HG03457 (cell line): ENCODE data around the gene FBP2.
"Not testable (repeated sequence)": the region's sequence is repeated elsewhere in the genome, so short reads cannot be mapped to it uniquely, and the experiment has no call there.

Experiments used
- ATAC-seq: cut with Tn5 transposase; IDR thresholded peaks from one replicate; pipeline ENCODE4 v1.9.1; 2021; ENCODE audit warnings: moderate number of reproducible peaks; ENCODE audit not compliant: unreplicated experiment

Gene FBP2

GRCh38 chr9:94564279-94564678, 29.3 kb downstream of the FBP2 start:
- not testable (repeated sequence) for ATAC-seq

GRCh38 chr9:94563548-94563947, 30.1 kb downstream of the FBP2 start:
- ATAC-seq: no peak

DNA sequence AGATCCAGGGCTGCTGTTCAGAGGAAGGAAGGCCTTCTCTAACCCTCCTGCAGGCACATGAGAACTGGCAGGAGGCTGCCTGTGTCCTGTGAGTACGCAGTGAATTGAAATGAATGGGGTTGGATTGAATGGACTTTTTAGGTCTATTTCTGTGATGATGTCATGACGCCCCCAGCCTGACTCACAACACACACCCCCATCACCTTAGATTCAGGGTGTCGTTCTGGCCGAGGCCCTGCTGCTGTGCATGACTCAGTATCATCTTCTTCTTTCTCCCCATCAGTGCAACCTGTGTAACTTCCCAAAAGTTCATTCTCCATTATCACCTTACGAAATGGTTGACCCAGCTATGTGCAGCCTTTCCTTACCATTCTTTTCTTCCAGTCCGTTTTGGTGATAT, 33.4 kb downstream of the FBP2 start:
- no peak for ATAC-seq

DNA sequence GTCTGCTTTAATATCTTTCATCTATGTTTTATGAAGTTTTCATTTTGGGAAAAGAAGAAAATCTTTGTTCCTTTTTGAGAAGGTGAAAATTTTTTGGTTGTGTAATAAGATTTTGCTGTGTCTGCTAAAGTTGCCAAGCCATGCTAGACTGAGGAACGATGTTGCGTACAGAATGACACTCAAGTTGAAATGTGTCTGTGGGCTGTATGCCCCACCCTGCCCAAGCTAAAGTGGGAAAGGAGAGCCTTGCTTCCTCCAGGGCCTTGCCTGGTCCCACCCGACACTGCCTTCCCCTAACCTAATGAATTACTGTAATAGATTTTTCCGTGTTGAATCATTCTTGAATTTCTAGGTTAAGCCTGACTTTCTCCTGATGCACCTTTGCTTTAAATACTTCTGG, 36.2 kb downstream of the FBP2 start:
- no peak for ATAC-seq

DNA sequence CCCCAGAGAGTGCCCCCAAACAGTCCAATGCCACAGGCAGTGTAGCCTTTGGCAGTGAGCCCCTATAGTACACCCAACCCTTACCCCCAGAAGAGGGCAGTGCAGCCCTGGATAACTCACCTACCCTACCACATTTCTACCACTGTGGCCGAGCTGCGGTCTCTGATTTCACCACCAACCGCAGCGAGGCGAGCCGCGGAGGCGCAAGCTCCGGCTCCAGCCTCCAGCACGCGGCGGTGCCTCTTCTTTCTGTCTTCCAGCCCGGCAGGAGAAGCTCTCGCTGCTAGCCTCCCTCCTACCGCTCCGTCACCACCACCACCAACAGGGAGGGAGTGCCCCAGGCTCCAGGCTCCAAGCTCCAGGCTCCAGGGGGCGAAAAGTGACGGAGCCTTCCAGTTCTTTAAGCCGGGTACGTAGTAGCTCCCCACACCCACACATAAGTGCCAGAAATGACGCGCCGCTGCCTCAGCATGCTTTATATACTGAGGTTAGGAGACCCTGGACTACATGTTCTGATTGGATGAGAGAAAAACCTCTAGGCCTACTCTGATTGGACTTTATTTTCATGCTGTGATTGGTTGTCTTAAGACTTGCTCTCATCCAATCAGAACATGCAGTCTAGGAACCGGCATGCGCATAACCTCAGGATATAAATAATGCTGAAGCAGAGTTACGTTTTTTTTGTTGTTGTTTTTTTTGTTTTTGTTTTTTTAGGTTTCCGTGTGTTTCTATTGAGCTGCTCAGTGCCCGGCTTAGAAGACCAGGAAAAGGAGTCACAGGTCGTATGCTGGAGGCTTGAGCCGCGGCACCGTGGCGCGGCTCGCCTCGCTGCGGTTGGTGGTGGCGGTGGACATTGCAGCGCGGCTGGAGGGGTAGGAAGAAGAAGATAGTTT, 38.9 kb downstream of the FBP2 start, which contains the start of gene PCAT7:
PCAT7 (plus strand) TSS at position 645 of the 893 bp plus-strand sequence.
- no peak for ATAC-seq

- ATAC-seq: no peak
Observed at GRCh38 chr9:94554078-94554438, 39.6 kb downstream of the FBP2 start.

GRCh38 chr9:94553029-94553938, 40.3 kb downstream of the FBP2 start:
- no peak for ATAC-seq

DNA sequence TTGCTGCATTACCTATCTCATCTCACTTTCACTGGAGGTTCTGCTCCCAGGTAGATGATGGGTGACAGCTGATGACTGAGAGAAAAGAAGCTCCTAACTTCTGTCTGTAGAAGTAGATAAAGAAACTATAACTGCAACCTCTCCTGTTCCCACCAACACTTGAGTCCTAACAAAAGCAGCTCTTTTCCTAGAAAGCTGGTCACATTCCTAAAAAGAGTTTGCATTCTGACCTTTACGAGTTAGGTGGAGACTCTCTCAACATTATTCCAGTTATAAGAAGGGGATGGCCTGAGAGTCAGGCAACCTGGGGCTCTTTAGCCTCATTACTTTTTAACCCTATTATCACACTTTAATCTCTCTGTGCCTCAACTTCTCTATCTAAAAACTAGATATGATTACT, 47.7 kb downstream of the FBP2 start:
- ATAC-seq: no peak

GRCh38 chr9:94544335-94544734, 49.3 kb downstream of the FBP2 start:
- ATAC-seq: not testable (repeated sequence)

DNA sequence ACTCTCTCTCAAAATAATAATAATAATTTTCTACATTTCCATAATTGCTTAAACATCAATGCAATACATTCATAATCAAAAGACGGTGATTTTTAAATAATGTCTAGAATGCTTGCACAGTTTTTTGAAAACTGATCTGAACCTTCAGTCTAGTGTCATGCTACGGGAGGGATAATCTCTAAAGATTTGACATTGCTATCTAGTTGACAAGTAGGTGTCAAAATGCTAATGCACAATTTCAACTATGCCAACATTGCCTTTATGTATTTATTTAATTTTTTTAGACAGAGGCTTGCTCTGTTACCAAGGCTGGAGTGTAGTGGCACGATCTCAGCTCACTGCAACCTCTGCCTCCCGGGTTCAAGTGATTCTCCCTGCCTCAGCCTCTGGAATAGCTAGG, 54.7 kb downstream of the FBP2 start:
- no peak for ATAC-seq

GRCh38 chr9:94534901-94535300, 58.7 kb downstream of the FBP2 start:
- ATAC-seq: no peak

DNA sequence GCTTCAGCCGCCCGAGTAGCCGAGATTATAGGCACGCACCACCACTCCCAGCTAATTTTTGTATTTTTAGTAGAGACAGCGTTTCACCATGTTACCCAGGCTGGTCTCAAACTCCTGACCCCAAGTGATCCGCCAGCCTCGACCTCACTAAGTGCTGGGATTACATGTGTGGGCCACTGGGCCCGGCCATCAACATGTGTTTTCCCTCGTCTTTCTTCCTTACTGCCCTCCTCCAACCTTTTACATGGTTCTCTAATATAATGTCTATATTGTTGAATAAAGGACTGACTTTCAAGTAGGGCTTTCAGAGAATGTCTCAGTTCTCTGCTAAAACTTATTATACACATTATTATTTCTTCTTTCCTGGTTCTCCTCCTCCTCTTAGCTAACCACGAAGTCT, 60.0 kb downstream of the FBP2 start:
- ATAC-seq: no peak

GRCh38 chr9:94533155-94533554, 60.5 kb downstream of the FBP2 start:
- ATAC-seq: no peak

DNA sequence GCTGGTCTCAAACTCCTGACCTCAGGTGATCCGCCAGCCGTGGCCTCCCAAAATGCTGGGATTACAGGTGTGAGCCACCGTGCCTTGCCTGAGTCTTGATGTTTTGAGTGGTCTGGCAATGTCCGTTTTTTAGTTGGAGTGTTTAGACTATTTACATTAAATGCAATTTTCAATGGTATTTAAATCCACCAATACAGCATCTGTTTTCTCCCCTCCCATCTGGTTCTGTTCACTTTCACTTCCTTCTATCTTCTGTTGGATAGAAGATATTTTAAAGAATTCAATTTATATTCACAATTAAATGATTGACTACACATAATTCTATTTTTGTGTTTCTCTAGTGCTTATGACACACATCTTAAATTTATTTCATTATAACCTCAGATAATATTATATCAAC, 64.7 kb downstream of the FBP2 start:
- no peak for ATAC-seq

- ATAC-seq: no peak
Observed at GRCh38 chr9:94526951-94527350, 66.7 kb downstream of the FBP2 start.

GRCh38 chr9:94526271-94526670, 67.4 kb downstream of the FBP2 start:
- ATAC-seq: no peak

DNA sequence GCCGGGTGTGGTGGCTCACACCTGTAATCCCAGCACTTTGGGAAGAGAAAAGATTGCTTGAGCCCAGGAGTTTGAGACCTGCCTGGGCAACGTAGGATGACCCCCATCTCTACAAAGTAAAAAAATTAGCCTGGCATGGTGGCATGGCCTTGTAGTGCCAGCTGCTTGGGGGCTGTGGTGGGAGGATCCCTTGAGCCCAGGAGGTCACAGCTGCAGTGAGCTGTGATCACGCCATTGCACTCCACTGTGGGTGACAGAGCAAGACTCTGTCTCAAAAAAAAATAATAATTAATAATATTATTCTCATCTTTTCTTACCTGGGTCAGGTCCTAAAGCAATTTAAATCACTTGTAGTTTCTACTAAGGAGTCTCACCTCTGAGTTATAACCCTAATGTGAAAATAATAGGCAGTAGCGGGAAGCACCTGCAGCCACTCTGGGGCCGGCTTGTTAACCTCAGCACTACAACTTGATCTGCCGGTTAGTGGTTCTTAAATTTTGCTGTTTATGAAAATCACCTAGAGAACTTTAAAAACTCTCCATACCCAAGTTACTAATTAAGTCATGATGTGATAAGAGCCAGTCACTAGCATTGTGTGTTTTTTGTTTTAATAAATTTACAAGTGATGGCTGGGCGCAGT, 68.1 kb downstream of the FBP2 start:
- ATAC-seq: no peak

DNA sequence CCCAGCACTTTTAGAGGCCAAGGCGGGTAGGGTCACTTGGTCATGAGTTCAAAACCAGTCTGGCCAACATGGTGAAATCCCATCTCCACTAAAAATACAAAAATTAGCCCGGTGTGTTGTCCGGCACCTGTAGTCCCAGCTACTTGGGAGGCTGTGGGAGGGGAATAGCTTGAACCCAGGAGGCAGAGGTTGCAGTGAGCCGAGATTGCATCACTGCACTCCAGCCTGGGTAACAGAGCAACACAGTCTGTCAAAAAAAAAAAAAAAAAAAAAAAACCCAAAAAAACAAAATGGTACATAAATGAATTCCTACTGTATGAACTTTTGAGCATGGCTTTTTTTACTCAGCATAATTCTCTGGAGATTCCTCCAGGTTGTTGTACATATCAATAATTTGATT, 76.4 kb downstream of the FBP2 start:
- no peak for ATAC-seq

GRCh38 chr9:94514722-94515121, 78.9 kb downstream of the FBP2 start:
- ATAC-seq: no peak

DNA sequence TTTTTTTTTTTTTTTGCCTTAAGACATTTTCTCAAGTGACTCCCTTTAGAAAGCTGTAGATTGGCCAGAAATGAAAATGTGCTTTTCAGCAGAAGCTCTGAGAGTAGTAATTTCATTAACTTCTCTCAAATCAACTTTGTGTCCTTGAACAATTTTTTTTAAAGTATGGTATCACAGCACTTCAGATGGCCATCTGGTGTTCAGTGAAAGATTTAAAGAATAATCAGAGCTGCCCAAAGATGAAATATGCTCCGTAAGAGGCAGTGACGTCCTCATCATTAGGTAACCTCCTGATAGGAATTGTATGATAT, 81.7 kb downstream of the FBP2 start:
- ATAC-seq: no peak

GRCh38 chr9:94511134-94511954, 82.3 kb downstream of the FBP2 start:
- ATAC-seq: no peak
